Mucosa of descending colon (tissue), 3 donors: ENCODE data around the gene GFOD1. TPM values are rescaled to one million over a fixed set of nuclear protein-coding genes. Genes with fewer than 3 reads are reported as not detected.

ENCODE experiments used
- ATAC-seq: fragments of 200-7000 bp; cut with Tn5 transposase; one replicate; pipeline ENCODE4 v1.9.1; 2020; ENCODE audit warnings: mild to moderate bottlenecking, moderate library complexity
- DNase-seq, 3 donors: peaks; one replicate each; pipeline ENCODE4 v3.0.0-alpha.2; 2020
- H3K36me3 ChIP-seq: fragments of 200-600 bp; one replicate; pipeline ENCODE4 v1.8.0; 2021; ENCODE audit warnings: low read depth, mild to moderate bottlenecking
- H3K4me1 ChIP-seq: fragments of 200-600 bp; one replicate; pipeline ENCODE4 v1.8.0; 2021; ENCODE audit warnings: low read depth, mild to moderate bottlenecking
- H3K4me3 ChIP-seq: fragments of 200-600 bp; one replicate; pipeline ENCODE4 v1.8.0; 2021; ENCODE audit warnings: mild to moderate bottlenecking
- H3K9me3 ChIP-seq: fragments of 200-600 bp; one replicate; pipeline ENCODE4 v1.8.0; 2021; ENCODE audit warnings: mild to moderate bottlenecking
- intact Hi-C, 2 donors: fragments of 100-400 bp; cut with DNase I in 1 of 2; cut with micrococcal nuclease in 1 of 2; formaldehyde crosslinking; loops; one replicate each; pipeline versions ENCODE4 v1.11.0 to v1.11.1; 2022; cut with DNase I, micrococcal nuclease
- total RNA-seq, 3 donors: library from RNA; stranded (reverse); fragmentation: NEBNext Ultra II Directional in 2 of 3; extraction: Animal tissue kit (Norgen Biotek cat#: 25700) in 2 of 3; gene quantifications; one replicate each; pipeline versions ENCODE4 v1.2.1 to v1.2.4, GENCODE V29; 2021 to 2023
- TF ChIP-seq, protein P1 (sequence below): fragments of 200-600 bp; IDR thresholded peaks from one replicate; pipeline ENCODE4 v1.8.0; 2022; ENCODE audit warnings: antibody characterized with exemption, mild to moderate bottlenecking
- donor health status: DM: no; HTN: no; CAD: no; lungs with moderate emphysema.
- donor health status: DM: no; HTN: no; CAD: no.
- donor health status: DM: no; HTN: yes; CAD: no.

The GFOD1 gene
- total RNA-seq, 3 donors from 2014 or later = 10.4 to 22.4 (median 13.2) TPM

DNA sequence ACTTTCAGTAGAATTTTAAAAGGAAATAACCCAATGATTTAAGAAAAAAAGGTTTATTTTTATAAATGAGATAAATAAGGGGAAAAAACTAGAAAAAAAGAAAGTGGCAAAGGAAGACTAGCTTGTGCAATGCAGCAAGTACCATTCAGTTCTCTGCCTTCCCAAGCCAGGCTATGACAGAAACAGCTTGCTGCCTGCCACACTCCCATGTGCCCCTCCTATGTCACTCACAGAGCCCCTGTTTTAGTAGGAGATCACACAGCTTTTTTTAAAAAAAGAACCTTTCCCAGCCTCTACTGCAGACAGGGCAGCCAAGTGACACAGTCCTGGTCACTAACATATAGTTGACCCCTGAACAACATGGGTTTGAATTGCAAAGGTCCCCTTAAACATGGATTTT is 172.6 kb downstream of the GFOD1 start:
- Histone ChIP-seq H3K9me3 (no peaks in the 10 kb centered on the region), H3K4me3 (no peak overlapping the region), H3K36me3 (no peaks in the 10 kb centered on the region), H3K4me1 (no peaks in the 10 kb centered on the region)
- DNase-seq (no peak), ATAC-seq (no peak)
- TF ChIP-seq, protein P1, sequence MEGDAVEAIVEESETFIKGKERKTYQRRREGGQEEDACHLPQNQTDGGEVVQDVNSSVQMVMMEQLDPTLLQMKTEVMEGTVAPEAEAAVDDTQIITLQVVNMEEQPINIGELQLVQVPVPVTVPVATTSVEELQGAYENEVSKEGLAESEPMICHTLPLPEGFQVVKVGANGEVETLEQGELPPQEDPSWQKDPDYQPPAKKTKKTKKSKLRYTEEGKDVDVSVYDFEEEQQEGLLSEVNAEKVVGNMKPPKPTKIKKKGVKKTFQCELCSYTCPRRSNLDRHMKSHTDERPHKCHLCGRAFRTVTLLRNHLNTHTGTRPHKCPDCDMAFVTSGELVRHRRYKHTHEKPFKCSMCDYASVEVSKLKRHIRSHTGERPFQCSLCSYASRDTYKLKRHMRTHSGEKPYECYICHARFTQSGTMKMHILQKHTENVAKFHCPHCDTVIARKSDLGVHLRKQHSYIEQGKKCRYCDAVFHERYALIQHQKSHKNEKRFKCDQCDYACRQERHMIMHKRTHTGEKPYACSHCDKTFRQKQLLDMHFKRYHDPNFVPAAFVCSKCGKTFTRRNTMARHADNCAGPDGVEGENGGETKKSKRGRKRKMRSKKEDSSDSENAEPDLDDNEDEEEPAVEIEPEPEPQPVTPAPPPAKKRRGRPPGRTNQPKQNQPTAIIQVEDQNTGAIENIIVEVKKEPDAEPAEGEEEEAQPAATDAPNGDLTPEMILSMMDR = no peak
- intact Hi-C loops = no loop called here

DNA sequence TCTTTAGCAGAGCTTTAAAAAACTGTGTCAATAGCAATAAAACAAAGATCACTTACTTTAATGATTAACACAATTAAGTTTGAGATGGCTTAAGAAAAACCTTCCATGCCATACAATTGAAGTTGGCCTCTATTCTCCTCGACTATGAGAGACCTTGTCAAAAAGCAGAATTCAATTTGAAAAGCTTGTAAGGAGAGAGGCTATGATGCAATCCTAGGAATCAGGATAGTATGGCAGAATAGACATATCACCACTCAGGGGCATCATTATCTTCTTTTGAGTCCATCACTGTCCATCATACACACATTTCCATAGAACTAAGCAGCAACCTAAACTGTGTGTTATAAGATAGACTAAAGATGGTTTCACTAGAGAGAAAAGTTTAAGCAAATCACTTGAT is 176.2 kb downstream of the GFOD1 start:
- H3K36me3 ChIP-seq = peaks cover 5% of the 10 kb centered on the region
- no peaks in the 10 kb centered on the region for H3K9me3 ChIP-seq
- TF ChIP-seq, protein P1 = no peak
- intact Hi-C loops = no loop called here
- no peak for DNase-seq
- ATAC-seq = no peak
- no peaks in the 10 kb centered on the region for H3K4me1 ChIP-seq
- H3K4me3 ChIP-seq = no peak overlapping the region

DNA sequence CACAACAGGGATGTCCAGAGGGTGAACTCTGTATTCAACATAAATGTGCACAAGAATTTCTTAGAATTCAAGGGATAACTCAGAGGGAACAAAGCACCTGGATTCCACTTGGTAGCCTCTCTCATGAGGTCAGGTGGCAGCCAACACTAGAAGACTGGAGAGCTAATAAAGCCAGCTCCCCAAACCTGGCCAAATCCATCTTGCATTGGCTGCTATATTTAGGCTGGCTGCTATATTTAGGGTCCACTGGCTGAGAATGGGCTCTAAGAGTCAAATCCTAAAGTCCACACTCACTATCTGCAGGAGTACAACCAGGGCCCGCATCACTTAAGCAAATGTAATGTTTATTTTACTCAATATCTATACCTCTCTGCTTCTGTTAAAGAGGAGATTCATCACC is 179.1 kb downstream of the GFOD1 start:
- H3K4me3 ChIP-seq = no peak overlapping the region
- intact Hi-C loops = no loop called here
- peaks cover 11% of the 10 kb centered on the region for H3K4me1 ChIP-seq
- no peaks in the 10 kb centered on the region for H3K9me3 ChIP-seq
- ATAC-seq (no peak), DNase-seq (no peak)
- H3K36me3 ChIP-seq = peaks cover 5% of the 10 kb centered on the region
- TF ChIP-seq, protein P1 = no peak

Other genes starting within 250 kb of the GFOD1 start
- 10 to 100 TPM; 14.0 to 25.7 (median 22.4) TPM for gene TBC1D7, start 159.1 kb downstream of the GFOD1 start, total RNA-seq
- 10 to 100 TPM; 15.9 to 21.1 (median 16.5) TPM for gene SIRT5, start 87.0 kb upstream of the GFOD1 start, total RNA-seq
- 10 to 100 TPM; 47.4 to 53.9 (median 49.0) TPM for gene NOL7, start 127.7 kb upstream of the GFOD1 start, total RNA-seq
- 10 to 100 TPM; 33.4 to 58.4 (median 38.7) TPM for gene RANBP9, start 224.2 kb upstream of the GFOD1 start, total RNA-seq